DOHH2 (cell line): Measurements from ENCODE around the gene FSHB.
"Not testable (repeated sequence)": the region's sequence is repeated elsewhere in the genome, so short reads cannot be mapped to it uniquely, and the experiment has no call there.

Experiments
- H3F3A ChIP-seq: fragments of 200-600 bp; sonication (generic), shearing (Covaris generic); 2 replicates; pipeline ENCODE4 v1.6.0; 2016; ENCODE audit warnings: antibody characterized with exemption, mild to moderate bottlenecking; ENCODE audit not compliant: control insufficient read depth, insufficient read depth
- H3K27ac ChIP-seq: fragments of 200-600 bp; sonication (generic); 2 replicates; pipeline ENCODE4 v1.5.1; 2014; ENCODE audit warnings: low read depth, mild to moderate bottlenecking, low read length, moderate library complexity
- H3K27me3 ChIP-seq: fragments of 200-600 bp; sonication (generic); 2 replicates; pipeline ENCODE4 v1.6.1; 2014; ENCODE audit warnings: mild to moderate bottlenecking, low read length, mixed read lengths; ENCODE audit not compliant: control insufficient read depth
- H3K36me3 ChIP-seq: fragments of 200-600 bp; sonication (generic); 2 replicates; pipeline ENCODE4 v1.6.1; 2014; ENCODE audit warnings: mild to moderate bottlenecking, low read length, moderate library complexity, mixed read lengths; ENCODE audit not compliant: control insufficient read depth
- H3K4me1 ChIP-seq: fragments of 200-600 bp; sonication (generic); 2 replicates; pipeline ENCODE4 v1.6.1; 2014; ENCODE audit warnings: mild to moderate bottlenecking, low read length, mixed read lengths; ENCODE audit not compliant: control insufficient read depth
- H3K4me2 ChIP-seq: fragments of 200-600 bp; sonication (generic); 2 replicates; pipeline ENCODE4 v1.6.0; 2014; ENCODE audit warnings: mild to moderate bottlenecking, low read length, moderate library complexity
- H3K4me3 ChIP-seq: fragments of 200-600 bp; sonication (generic); 2 replicates; pipeline ENCODE4 v1.5.1; 2014; ENCODE audit warnings: mild to moderate bottlenecking, low read length, mixed read lengths
- H3K79me2 ChIP-seq: fragments of 200-600 bp; sonication (generic); 2 replicates; pipeline ENCODE4 v1.6.1; 2014; ENCODE audit warnings: mild to moderate bottlenecking, low read length, mixed read lengths; ENCODE audit not compliant: control insufficient read depth
- H3K9me2 ChIP-seq: fragments of 200-600 bp; sonication (generic); replicated peaks from 2 replicates; pipeline ENCODE4 v1.6.1; 2014; ENCODE audit warnings: mild to moderate bottlenecking, low read length, mixed read lengths; ENCODE audit not compliant: control insufficient read depth
- H3K9me3 ChIP-seq: fragments of 200-600 bp; sonication (generic); 2 replicates; pipeline ENCODE4 v1.6.1; 2014; ENCODE audit warnings: antibody characterized with exemption, low read length, mixed read lengths; ENCODE audit not compliant: control insufficient read depth, insufficient read depth
- H4K20me1 ChIP-seq: fragments of 200-600 bp; sonication (generic); 2 replicates; pipeline ENCODE4 v1.6.0; 2014; ENCODE audit warnings: low read depth, mild to moderate bottlenecking, antibody characterized with exemption, low read length, moderate library complexity; ENCODE audit not compliant: control insufficient read depth, insufficient read depth
- EZH2phosphoT487 ChIP-seq: fragments of 200-600 bp; sonication (generic); IDR thresholded peaks from 2 replicates; pipeline ENCODE4 v1.6.1; 2017; ENCODE audit warnings: borderline replicate concordance, mild to moderate bottlenecking, antibody characterized with exemption, low read length, moderate library complexity, mixed read lengths
- TF ChIP-seq, protein P1 (sequence below): fragments of 200-600 bp; sonication (generic); IDR thresholded peaks from one replicate; pipeline ENCODE4 v1.5.1; 2014; ENCODE audit warnings: antibody characterized with exemption, mild to moderate bottlenecking, low read depth, low read length; ENCODE audit not compliant: poor library complexity, severe bottlenecking

Gene FSHB

GRCh38 chr11:30257058-30257457 lies 26.2 kb downstream of the FSHB start:
- no peak for TF ChIP-seq EZH2phosphoT487
- TF ChIP-seq, protein P1, sequence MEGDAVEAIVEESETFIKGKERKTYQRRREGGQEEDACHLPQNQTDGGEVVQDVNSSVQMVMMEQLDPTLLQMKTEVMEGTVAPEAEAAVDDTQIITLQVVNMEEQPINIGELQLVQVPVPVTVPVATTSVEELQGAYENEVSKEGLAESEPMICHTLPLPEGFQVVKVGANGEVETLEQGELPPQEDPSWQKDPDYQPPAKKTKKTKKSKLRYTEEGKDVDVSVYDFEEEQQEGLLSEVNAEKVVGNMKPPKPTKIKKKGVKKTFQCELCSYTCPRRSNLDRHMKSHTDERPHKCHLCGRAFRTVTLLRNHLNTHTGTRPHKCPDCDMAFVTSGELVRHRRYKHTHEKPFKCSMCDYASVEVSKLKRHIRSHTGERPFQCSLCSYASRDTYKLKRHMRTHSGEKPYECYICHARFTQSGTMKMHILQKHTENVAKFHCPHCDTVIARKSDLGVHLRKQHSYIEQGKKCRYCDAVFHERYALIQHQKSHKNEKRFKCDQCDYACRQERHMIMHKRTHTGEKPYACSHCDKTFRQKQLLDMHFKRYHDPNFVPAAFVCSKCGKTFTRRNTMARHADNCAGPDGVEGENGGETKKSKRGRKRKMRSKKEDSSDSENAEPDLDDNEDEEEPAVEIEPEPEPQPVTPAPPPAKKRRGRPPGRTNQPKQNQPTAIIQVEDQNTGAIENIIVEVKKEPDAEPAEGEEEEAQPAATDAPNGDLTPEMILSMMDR, result no peak
- Histone ChIP-seq H3K4me1 (no peaks in the 10 kb centered on the region), H3K27ac (no peak overlapping the region), H3K36me3 (no peaks in the 10 kb centered on the region), H3K79me2 (no peaks in the 10 kb centered on the region), H3K9me2 (no peaks in the 10 kb centered on the region), H3F3A (no peaks in the 10 kb centered on the region), H3K27me3 (no peaks in the 10 kb centered on the region), H3K9me3 (no peaks in the 10 kb centered on the region), H3K4me3 (no peak overlapping the region), H4K20me1 (no peaks in the 10 kb centered on the region), H3K4me2 (no peak overlapping the region)

GRCh38 chr11:30258679-30259078 lies 27.9 kb downstream of the FSHB start:
- Histone ChIP-seq H3K27ac (no peak overlapping the region), H3K79me2 (no peaks in the 10 kb centered on the region), H3K4me1 (no peaks in the 10 kb centered on the region), H4K20me1 (no peaks in the 10 kb centered on the region), H3K4me3 (no peak overlapping the region), H3K9me3 (no peaks in the 10 kb centered on the region), H3K4me2 (no peak overlapping the region), H3F3A (no peaks in the 10 kb centered on the region), H3K36me3 (no peaks in the 10 kb centered on the region), H3K27me3 (no peaks in the 10 kb centered on the region), H3K9me2 (no peaks in the 10 kb centered on the region)
- TF ChIP-seq EZH2phosphoT487, result no peak
- TF ChIP-seq, protein P1, result no peak

- Histone ChIP-seq H3K27me3 (no peaks in the 10 kb centered on the region), H4K20me1 (no peaks in the 10 kb centered on the region), H3F3A (no peaks in the 10 kb centered on the region), H3K9me2 (no peaks in the 10 kb centered on the region), H3K4me1 (no peaks in the 10 kb centered on the region), H3K36me3 (no peaks in the 10 kb centered on the region), H3K4me2 (no peak overlapping the region), H3K9me3 (no peaks in the 10 kb centered on the region), H3K79me2 (no peaks in the 10 kb centered on the region), H3K27ac (no peak overlapping the region), H3K4me3 (no peak overlapping the region)
- TF ChIP-seq, protein P1, result no peak
Observed at GRCh38 chr11:30260813-30261212, 30.0 kb downstream of the FSHB start.

GRCh38 chr11:30261821-30262220 lies 31.0 kb downstream of the FSHB start:
- no peak overlapping the region for H3K4me3 ChIP-seq
- no peaks in the 10 kb centered on the region for H3K79me2 ChIP-seq
- H3K4me2 ChIP-seq, result no peak overlapping the region
- H3K27ac ChIP-seq, result no peak overlapping the region
- no peaks in the 10 kb centered on the region for H4K20me1 ChIP-seq
- H3K27me3 ChIP-seq, result no peaks in the 10 kb centered on the region
- H3K9me3 ChIP-seq, result no peaks in the 10 kb centered on the region
- H3K36me3 ChIP-seq, result no peaks in the 10 kb centered on the region
- H3F3A ChIP-seq, result no peaks in the 10 kb centered on the region
- TF ChIP-seq EZH2phosphoT487, result no peak
- TF ChIP-seq, protein P1, result no peak
- no peaks in the 10 kb centered on the region for H3K9me2 ChIP-seq
- H3K4me1 ChIP-seq, result no peaks in the 10 kb centered on the region

- H3K4me3 ChIP-seq, H4K20me1 ChIP-seq, H3K4me2 ChIP-seq, H3K36me3 ChIP-seq, H3K27ac ChIP-seq, H3K9me2 ChIP-seq, H3K79me2 ChIP-seq, H3K4me1 ChIP-seq, H3K9me3 ChIP-seq, H3K27me3 ChIP-seq, H3F3A ChIP-seq: not testable (repeated sequence)
Observed at GRCh38 chr11:30268638-30269037, 37.8 kb downstream of the FSHB start.
